ENCODE results near the gene KCNG2. TPM values are rescaled to one million over a fixed set of nuclear protein-coding genes. Genes with fewer than 3 reads are reported as not detected.

KCNG2 gene
- total RNA-seq, 4 donors from 2014 or later, result 1.7 TPM; not detected in 3

GRCh38 chr18:79915161-79916127, 117.7 kb downstream of the KCNG2 start:
- peak; percentile 81 for DNase-seq (ENCODE audit: extremely low spot score)
- intact Hi-C loops (cut with DNase I), result no loop called here
- no peaks in the 10 kb centered on the region for H3K4me1 ChIP-seq
- H3K9me3 ChIP-seq, result no peaks in the 10 kb centered on the region
- peaks cover 17 to 79% (median 70%) of the 10 kb centered on the region in 4 donors for H3K36me3 ChIP-seq
- H3K4me3 ChIP-seq, result no peak overlapping the region
- 92% methylated on average over 49 of the region's 50 CpGs for WGBS
- no peak overlapping the region for H3K27ac ChIP-seq (replicated peaks in 1 of 4)
- TF ChIP-seq POLR2AphosphoS5 (IDR thresholded peaks at IDR 0.05), result no peak
- no peak for TF ChIP-seq CTCF (IDR thresholded peaks at IDR 0.05)
- TF ChIP-seq POLR2A (IDR thresholded peaks at IDR 0.05; ENCODE audit: low read depth), result no peak
- no peak for TF ChIP-seq EP300 (IDR thresholded peaks at IDR 0.05)
- no peaks in the 10 kb centered on the region for H3K27me3 ChIP-seq

- Histone ChIP-seq H3K9me3 (no peaks in the 10 kb centered on the region), H3K4me1 (no peaks in the 10 kb centered on the region), H3K27me3 (no peaks in the 10 kb centered on the region), H3K36me3 (peaks cover 17 to 79% (median 67%) of the 10 kb centered on the region in 4 donors), H3K27ac (replicated peaks in 1 of 4) (no peak overlapping the region), H3K4me3 (no peak overlapping the region)
- DNase-seq (ENCODE audit: extremely low spot score), result no peak
- intact Hi-C loops (cut with DNase I), result no loop called here
- no peak for TF ChIP-seq CTCF (IDR thresholded peaks at IDR 0.05)
- TF ChIP-seq EP300 (IDR thresholded peaks at IDR 0.05), result no peak
- TF ChIP-seq POLR2A (IDR thresholded peaks at IDR 0.05; ENCODE audit: low read depth), result no peak
- TF ChIP-seq POLR2AphosphoS5 (IDR thresholded peaks at IDR 0.05), result no peak
- 65% methylated on average over 25 of the region's 26 CpGs for WGBS
Observed at GRCh38 chr18:79916128-79916494, 118.4 kb downstream of the KCNG2 start.

- no peak for TF ChIP-seq CTCF (IDR thresholded peaks at IDR 0.05)
- TF ChIP-seq POLR2A (IDR thresholded peaks at IDR 0.05; ENCODE audit: low read depth), result no peak
- no peak for TF ChIP-seq POLR2AphosphoS5 (IDR thresholded peaks at IDR 0.05)
- no peak for TF ChIP-seq EP300 (IDR thresholded peaks at IDR 0.05)
- intact Hi-C loops (cut with DNase I), result no loop called here
- peak; percentile 83 for DNase-seq (ENCODE audit: extremely low spot score)
- H3K4me1 ChIP-seq, result no peaks in the 10 kb centered on the region
- no peaks in the 10 kb centered on the region for H3K9me3 ChIP-seq
- WGBS, result 97% methylated on average over 24 of the region's 24 CpGs
- H3K27ac ChIP-seq (replicated peaks in 1 of 4), result no peak overlapping the region
- H3K36me3 ChIP-seq, result peaks cover 17 to 73% (median 66%) of the 10 kb centered on the region in 4 donors
- H3K4me3 ChIP-seq, result no peak overlapping the region
- H3K27me3 ChIP-seq, result no peaks in the 10 kb centered on the region
Observed at GRCh38 chr18:79916546-79917168, 118.9 kb downstream of the KCNG2 start.

GRCh38 chr18:79917169-79917852, 119.6 kb downstream of the KCNG2 start:
- intact Hi-C loops (cut with DNase I), result no loop called here
- Histone ChIP-seq H3K9me3 (no peaks in the 10 kb centered on the region), H3K4me3 (no peak overlapping the region), H3K27me3 (no peaks in the 10 kb centered on the region), H3K27ac (replicated peaks in 1 of 4) (no peak overlapping the region), H3K4me1 (no peaks in the 10 kb centered on the region), H3K36me3 (peaks cover 17 to 71% (median 65%) of the 10 kb centered on the region in 4 donors)
- no peak for DNase-seq (ENCODE audit: extremely low spot score)
- TF ChIP-seq CTCF (IDR thresholded peaks at IDR 0.05) (no peak), POLR2AphosphoS5 (IDR thresholded peaks at IDR 0.05) (no peak), EP300 (IDR thresholded peaks at IDR 0.05) (no peak), POLR2A (IDR thresholded peaks at IDR 0.05; ENCODE audit: low read depth) (no peak)
- WGBS, result 96% methylated on average over 16 of the region's 28 CpGs
